Neural cell (in vitro differentiated cells): ENCODE results near the gene EVL. TPM values are rescaled to one million over a fixed set of nuclear protein-coding genes. Genes with fewer than 3 reads are reported as not detected.

Experiments
- H2AFZ ChIP-seq: fragments of 200-600, 300-800 bp; sonication (generic), shearing (Covaris generic); 2 replicates; pipeline ENCODE4 v1.6.0; 2014; ENCODE audit warnings: low read depth, mild to moderate bottlenecking, antibody characterized with exemption, low read length, moderate library complexity
- H3F3A ChIP-seq: fragments of 200-600 bp; shearing (Covaris generic); 2 replicates; pipeline ENCODE4 v1.6.1; 2016; ENCODE audit warnings: mild to moderate bottlenecking, moderate library complexity, mixed read lengths, antibody characterized with exemption, low read length; ENCODE audit not compliant: insufficient read depth, poor library complexity, severe bottlenecking
- H3K27ac ChIP-seq: fragments of 200-600, 300-800 bp; sonication (generic), shearing (Covaris generic); 2 replicates; pipeline ENCODE4 v1.5.1; 2014; ENCODE audit warnings: mild to moderate bottlenecking, low read length, moderate library complexity
- H3K27me3 ChIP-seq: fragments of 300-800, 200-600 bp; sonication (generic), shearing (Covaris generic); 2 replicates; pipeline ENCODE4 v1.6.0; 2014; ENCODE audit warnings: mild to moderate bottlenecking, low read depth, low read length, moderate library complexity; ENCODE audit not compliant: insufficient read depth
- H3K36me3 ChIP-seq: fragments of 300-800, 200-600 bp; sonication (generic), shearing (Covaris generic); 2 replicates; pipeline ENCODE4 v1.5.1; 2014; ENCODE audit warnings: mild to moderate bottlenecking, antibody characterized with exemption, low read length, moderate library complexity; ENCODE audit not compliant: insufficient read depth
- H3K4me2 ChIP-seq: fragments of 300-800, 200-600 bp; sonication (generic), shearing (Covaris generic); 2 replicates; pipeline ENCODE4 v1.6.0; 2014; ENCODE audit warnings: mild to moderate bottlenecking, low read length
- H3K4me3 ChIP-seq: fragments of 300-800, 200-600 bp; sonication (generic), shearing (Covaris generic); 2 replicates; pipeline ENCODE4 v1.5.1; 2014; ENCODE audit warnings: mild to moderate bottlenecking, low read length, moderate library complexity
- H3K79me2 ChIP-seq: fragments of 200-600 bp; shearing (Covaris generic); replicated peaks from 2 replicates; pipeline ENCODE4 v1.6.0; 2014; ENCODE audit warnings: mild to moderate bottlenecking, low read length, moderate library complexity; ENCODE audit not compliant: insufficient read depth
- H3K9ac ChIP-seq: fragments of 300-800, 200-600 bp; sonication (generic), shearing (Covaris generic); 2 replicates; pipeline ENCODE4 v1.6.1; 2016; ENCODE audit warnings: mild to moderate bottlenecking, low read length, mixed read lengths
- H3K9me2 ChIP-seq: fragments of 200-600 bp; shearing (Covaris generic); 2 replicates; pipeline ENCODE4 v1.6.1; 2016; ENCODE audit warnings: mild to moderate bottlenecking, low read length, mixed read lengths; ENCODE audit not compliant: insufficient read depth
- H3K9me3 ChIP-seq: fragments of 200-600, 300-800 bp; sonication (generic), shearing (Covaris generic); 2 replicates; pipeline ENCODE4 v1.6.1; 2016; ENCODE audit warnings: mild to moderate bottlenecking, mixed run types, low read length, moderate library complexity, mixed read lengths
- H4K20me1 ChIP-seq: fragments of 200-600 bp; shearing (Covaris generic); 2 replicates; pipeline ENCODE4 v1.6.1; 2016; ENCODE audit warnings: mild to moderate bottlenecking, mixed run types; ENCODE audit not compliant: insufficient read depth
- EP300 ChIP-seq: fragments of 450-650 bp; conservative IDR thresholded peaks from 2 replicates; pipeline ENCODE4 v1.6.1; 2014; ENCODE audit warnings: antibody characterized with exemption, mild to moderate bottlenecking, moderate library complexity; ENCODE audit not compliant: poor library complexity, severe bottlenecking
- EZH2 ChIP-seq: fragments of 200-600, 300-800 bp; shearing (Covaris generic), sonication (generic); IDR thresholded peaks from 2 replicates; pipeline ENCODE4 v1.6.1; 2014; ENCODE audit warnings: antibody characterized with exemption, low read length, borderline replicate concordance, mild to moderate bottlenecking; ENCODE audit not compliant: insufficient read depth, poor library complexity, severe bottlenecking
- MXI1 ChIP-seq: fragments of 450-650 bp; conservative IDR thresholded peaks from 2 replicates; pipeline ENCODE4 v1.6.1; 2014; ENCODE audit warnings: antibody characterized with exemption, mild to moderate bottlenecking; ENCODE audit not compliant: poor library complexity, severe bottlenecking
- POLR2AphosphoS5 ChIP-seq: IDR thresholded peaks from 2 replicates; pipeline ENCODE4 v1.6.1; 2012
- RAD21 ChIP-seq: fragments of 450-650 bp; conservative IDR thresholded peaks from 2 replicates; pipeline ENCODE4 v1.6.1; 2014; ENCODE audit warnings: antibody characterized with exemption, mild to moderate bottlenecking, moderate library complexity
- REST ChIP-seq: IDR thresholded peaks from 2 replicates; pipeline ENCODE4 v1.6.1; 2012; ENCODE audit warnings: borderline replicate concordance
- SMC3 ChIP-seq: fragments of 450-650 bp; conservative IDR thresholded peaks from 2 replicates; pipeline ENCODE4 v1.6.1; 2014; ENCODE audit warnings: antibody characterized with exemption, mild to moderate bottlenecking, moderate library complexity; ENCODE audit not compliant: poor library complexity
- TAF1 ChIP-seq: IDR thresholded peaks from 2 replicates; pipeline ENCODE4 v1.6.1; 2012; ENCODE audit warnings: low read depth
- polyA plus RNA-seq: library from polyadenylated mRNA; depleted of rRNA; stranded (reverse); fragments of >200 nt; gene quantifications from 2 replicates; pipeline ENCODE4 v1.2.3, GENCODE V29; 2014
- TF ChIP-seq, protein P1 (sequence below): fragments of 450-650 bp; IDR thresholded peaks from 2 replicates; pipeline ENCODE4 v1.5.1; 2014; ENCODE audit warnings: antibody characterized with exemption, mild to moderate bottlenecking, moderate library complexity; ENCODE audit not compliant: poor library complexity, severe bottlenecking

Gene EVL
- polyA plus RNA-seq, 1 donor from 2014 or later, result 387 TPM

GRCh38 chr14:100042286-100042685 is 22.9 kb upstream of the EVL start:
- H3K36me3 ChIP-seq, result no peaks in the 10 kb centered on the region

GRCh38 chr14:100045642-100046344 is 19.4 kb upstream of the EVL start:
- H3K27me3 ChIP-seq, result no peaks in the 10 kb centered on the region
- no peak overlapping the region for H3K4me2 ChIP-seq
- no peak overlapping the region for H3K4me3 ChIP-seq
- H3K36me3 ChIP-seq, result no peaks in the 10 kb centered on the region
- peaks cover 34% of the 10 kb centered on the region for H3K79me2 ChIP-seq
- H3K9ac ChIP-seq, result no peak overlapping the region
- no peaks in the 10 kb centered on the region for H3K9me3 ChIP-seq
- H3F3A ChIP-seq, result no peaks in the 10 kb centered on the region
- no peaks in the 10 kb centered on the region for H3K9me2 ChIP-seq
- no peak overlapping the region for H2AFZ ChIP-seq
- TF ChIP-seq EP300 (no peak), TAF1 (no peak), REST (no peak), SMC3 (no peak)
- no peak overlapping the region for H3K27ac ChIP-seq
- peaks cover 16% of the 10 kb centered on the region for H4K20me1 ChIP-seq

More at GRCh38 chr14:100042286-100042685, 22.9 kb upstream of the EVL start:
- no peaks in the 10 kb centered on the region for H3K9me2 ChIP-seq
- no peak overlapping the region for H3K27ac ChIP-seq
- TF ChIP-seq EP300 (no peak), POLR2AphosphoS5 (no peak), SMC3 (no peak), MXI1 (no peak), EZH2 (no peak), RAD21 (no peak), TAF1 (no peak), REST (no peak)
- TF ChIP-seq, protein P1, sequence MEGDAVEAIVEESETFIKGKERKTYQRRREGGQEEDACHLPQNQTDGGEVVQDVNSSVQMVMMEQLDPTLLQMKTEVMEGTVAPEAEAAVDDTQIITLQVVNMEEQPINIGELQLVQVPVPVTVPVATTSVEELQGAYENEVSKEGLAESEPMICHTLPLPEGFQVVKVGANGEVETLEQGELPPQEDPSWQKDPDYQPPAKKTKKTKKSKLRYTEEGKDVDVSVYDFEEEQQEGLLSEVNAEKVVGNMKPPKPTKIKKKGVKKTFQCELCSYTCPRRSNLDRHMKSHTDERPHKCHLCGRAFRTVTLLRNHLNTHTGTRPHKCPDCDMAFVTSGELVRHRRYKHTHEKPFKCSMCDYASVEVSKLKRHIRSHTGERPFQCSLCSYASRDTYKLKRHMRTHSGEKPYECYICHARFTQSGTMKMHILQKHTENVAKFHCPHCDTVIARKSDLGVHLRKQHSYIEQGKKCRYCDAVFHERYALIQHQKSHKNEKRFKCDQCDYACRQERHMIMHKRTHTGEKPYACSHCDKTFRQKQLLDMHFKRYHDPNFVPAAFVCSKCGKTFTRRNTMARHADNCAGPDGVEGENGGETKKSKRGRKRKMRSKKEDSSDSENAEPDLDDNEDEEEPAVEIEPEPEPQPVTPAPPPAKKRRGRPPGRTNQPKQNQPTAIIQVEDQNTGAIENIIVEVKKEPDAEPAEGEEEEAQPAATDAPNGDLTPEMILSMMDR, result no peak
- no peaks in the 10 kb centered on the region for H3F3A ChIP-seq
- no peaks in the 10 kb centered on the region for H3K9me3 ChIP-seq
- H2AFZ ChIP-seq, result no peak overlapping the region
- no peak overlapping the region for H3K4me3 ChIP-seq
- H4K20me1 ChIP-seq, result peaks cover 15% of the 10 kb centered on the region
- H3K27me3 ChIP-seq, result no peaks in the 10 kb centered on the region
- no peak overlapping the region for H3K4me2 ChIP-seq
- H3K9ac ChIP-seq, result no peak overlapping the region
- H3K79me2 ChIP-seq, result peaks cover 30% of the 10 kb centered on the region
